Activated T-cell treated with anti-CD3 and anti-CD28 coated beads, Interleukin-2, amount 50 U/mL, for 4 hours (primary cell): Measurements from ENCODE around the gene MALL. TPM values are rescaled to one million over a fixed set of nuclear protein-coding genes. Genes with fewer than 3 reads are reported as not detected.
"Not testable (repeated sequence)": the region's sequence is repeated elsewhere in the genome, so short reads cannot be mapped to it uniquely, and the experiment has no call there.

Experiments used
- ATAC-seq, 2 donors: fragments of 200-7000 bp; cut with Tn5 transposase; one replicate each; pipeline ENCODE4 v1.10.0; 2021
- DNase-seq: peaks from one replicate; pipeline ENCODE4 v3.0.0-alpha.2; 2020
- H3K27me3 Mint-ChIP-seq: one replicate; pipeline ENCODE4 v1.8.0; 2021; ENCODE audit warnings: low read depth, mixed read lengths
- H3K36me3 Mint-ChIP-seq: one replicate; pipeline ENCODE4 v1.8.0; 2022; ENCODE audit warnings: mixed read lengths; ENCODE audit not compliant: insufficient read depth
- H3K4me1 Mint-ChIP-seq: one replicate; pipeline ENCODE4 v1.8.0; 2021; ENCODE audit warnings: low read depth, mixed read lengths
- H3K4me3 Mint-ChIP-seq: one replicate; pipeline ENCODE4 v1.8.0; 2021; ENCODE audit warnings: mild to moderate bottlenecking, moderate library complexity, mixed read lengths
- H3K9me3 Mint-ChIP-seq: one replicate; pipeline ENCODE4 v1.8.0; 2021; ENCODE audit warnings: mixed read lengths
- total RNA-seq, 3 donors: library from RNA; stranded (reverse); gene quantifications; one replicate each; pipeline ENCODE4 v1.2.1, GENCODE V29; 2021

Gene MALL
- total RNA-seq, 3 donors from 2014 or later = 0.34 to 0.78 (median 0.54) TPM

GRCh38 chr2:110126906-110127305, 11.3 kb upstream of the MALL start:
- Mint-ChIP-seq H3K4me3 (no peak overlapping the region), H3K9me3 (peaks cover under 1% of the 10 kb centered on the region), H3K36me3 (no peaks in the 10 kb centered on the region), H3K27me3 (no peaks in the 10 kb centered on the region), H3K4me1 (no peaks in the 10 kb centered on the region)
- no peak for DNase-seq
- ATAC-seq = no peak

DNA sequence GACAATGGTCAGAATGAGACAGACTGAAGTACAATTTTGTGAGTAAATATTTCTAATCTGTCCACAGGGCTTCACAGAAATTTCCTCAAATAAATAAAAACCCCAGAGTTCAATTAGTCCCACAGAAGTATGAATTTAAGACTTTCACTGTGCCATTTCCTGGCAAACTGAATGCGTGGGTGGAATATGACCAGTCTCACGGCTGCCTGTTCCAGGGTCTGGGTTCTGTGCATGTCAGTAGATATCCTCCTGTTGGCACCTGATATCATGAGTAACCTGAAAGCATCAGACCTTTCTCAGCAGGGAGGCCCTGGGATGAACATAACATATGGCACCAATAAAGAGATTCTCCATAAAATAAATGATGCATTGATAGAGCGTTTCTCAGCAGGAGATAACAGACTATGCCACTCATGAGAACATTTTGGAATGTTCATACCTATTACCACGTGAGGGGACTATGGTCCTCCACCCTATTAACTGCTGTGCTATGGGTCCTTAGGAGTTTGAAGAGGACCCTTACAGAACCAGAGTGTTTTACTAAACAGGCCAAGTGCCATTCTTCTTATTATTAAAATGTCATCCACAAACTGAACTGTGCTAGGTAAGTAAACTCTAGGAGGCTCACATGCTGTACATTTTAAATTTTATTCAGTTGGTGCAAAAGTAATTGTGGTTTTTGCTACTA, 10.6 kb upstream of the MALL start:
- H3K4me1 Mint-ChIP-seq = no peaks in the 10 kb centered on the region
- no peak for ATAC-seq
- DNase-seq = no peak
- H3K9me3 Mint-ChIP-seq = no peaks in the 10 kb centered on the region
- H3K4me3 Mint-ChIP-seq = no peak overlapping the region
- H3K36me3 Mint-ChIP-seq = no peaks in the 10 kb centered on the region
- no peaks in the 10 kb centered on the region for H3K27me3 Mint-ChIP-seq

DNA sequence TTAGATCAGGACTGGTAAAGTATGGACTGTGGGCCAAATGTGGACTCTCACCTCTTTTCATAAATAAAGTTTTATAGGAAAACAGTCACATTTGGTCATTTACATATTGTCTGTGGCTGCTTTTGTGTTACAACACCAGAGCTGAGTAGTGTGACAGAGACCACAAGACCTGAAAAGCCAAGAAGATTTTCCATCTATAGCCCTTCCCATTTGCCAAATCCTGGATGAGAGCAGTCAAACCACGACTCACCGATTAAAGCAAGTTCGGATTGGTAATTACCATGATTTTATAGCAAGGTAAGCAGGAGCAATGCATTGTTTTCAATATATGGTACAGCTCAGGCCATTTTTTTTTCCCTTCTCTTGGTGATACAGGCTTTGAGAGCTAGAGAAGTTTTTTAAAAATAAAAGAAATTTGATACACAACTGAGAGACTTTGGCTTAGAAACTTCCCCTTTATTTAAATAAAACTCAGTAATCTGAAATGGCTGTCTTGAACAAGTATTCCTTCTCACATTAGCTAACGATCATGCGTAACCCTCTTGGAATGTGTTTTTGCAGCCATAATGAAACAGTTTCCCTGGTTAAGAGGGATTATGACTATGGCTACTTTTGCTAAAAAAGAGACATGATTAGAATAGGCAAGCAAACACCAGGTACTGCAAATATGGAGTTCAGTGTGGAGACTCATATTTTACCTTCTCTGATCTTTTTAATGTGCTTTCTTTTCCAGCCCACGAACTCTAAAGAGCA, 9.5 kb upstream of the MALL start:
- no peaks in the 10 kb centered on the region for H3K36me3 Mint-ChIP-seq
- no peak overlapping the region for H3K4me3 Mint-ChIP-seq
- no peaks in the 10 kb centered on the region for H3K9me3 Mint-ChIP-seq
- ATAC-seq (no peak), DNase-seq (no peak)
- H3K27me3 Mint-ChIP-seq = peaks cover 2% of the 10 kb centered on the region
- H3K4me1 Mint-ChIP-seq = no peaks in the 10 kb centered on the region

DNA sequence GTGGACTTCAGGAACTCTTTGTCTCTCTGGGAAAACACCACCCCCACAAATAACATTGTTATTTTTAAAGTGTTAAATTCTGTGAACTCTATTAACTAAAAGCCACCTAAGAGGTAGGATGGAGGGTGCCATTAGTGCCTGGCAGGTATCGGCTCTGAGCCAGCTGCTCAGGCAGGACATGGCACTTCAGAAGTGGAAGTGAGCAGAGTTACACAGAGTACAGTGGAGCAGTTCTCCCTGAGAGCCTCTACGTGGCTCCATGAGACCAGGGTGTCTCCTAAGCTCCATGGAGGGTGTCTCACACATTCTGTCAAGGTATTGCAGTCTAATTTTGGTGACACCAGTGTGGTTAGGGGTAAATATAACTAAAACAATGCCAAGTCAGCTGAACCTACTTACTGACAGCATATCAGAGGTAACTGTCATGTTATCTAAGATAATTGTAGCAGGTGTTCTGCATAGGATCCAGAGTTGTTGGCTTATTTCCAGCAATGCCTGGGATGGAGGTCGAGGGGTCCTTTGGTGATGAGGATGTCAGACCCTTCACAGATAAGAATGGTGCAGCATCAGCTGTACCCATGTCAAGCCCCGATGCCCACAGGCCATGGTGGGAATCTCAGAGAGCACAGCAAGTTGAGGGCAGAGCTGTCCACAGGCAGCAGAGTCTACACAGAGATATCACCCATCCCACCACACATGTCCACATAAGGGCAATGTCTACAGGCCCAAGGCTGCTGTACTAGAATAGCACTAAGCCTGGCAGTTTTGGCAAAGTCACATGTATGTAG, 8.6 kb upstream of the MALL start:
- H3K4me3 Mint-ChIP-seq = no peak overlapping the region
- no peak for DNase-seq
- H3K27me3 Mint-ChIP-seq = peaks cover 2% of the 10 kb centered on the region
- no peaks in the 10 kb centered on the region for H3K9me3 Mint-ChIP-seq
- no peak for ATAC-seq
- H3K4me1 Mint-ChIP-seq = no peaks in the 10 kb centered on the region
- H3K36me3 Mint-ChIP-seq = no peaks in the 10 kb centered on the region

DNA sequence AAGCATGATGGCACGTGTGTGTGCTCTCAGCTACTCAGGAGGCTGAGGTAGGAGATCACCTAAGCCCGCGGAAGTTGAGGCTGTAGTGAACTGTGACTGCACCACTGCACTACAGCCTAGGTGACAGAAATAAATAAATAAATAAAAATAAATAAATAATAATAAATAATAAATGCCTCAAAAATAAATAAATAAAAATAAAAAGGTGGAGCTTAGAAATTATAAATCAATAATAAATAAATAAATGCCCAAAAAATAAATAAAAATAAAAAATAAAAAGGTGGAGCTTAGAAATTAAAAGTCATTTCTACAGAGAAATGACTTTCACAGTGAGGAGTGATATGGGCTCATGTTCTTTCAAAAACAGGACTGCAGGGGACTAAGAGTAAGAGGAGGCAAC, 6.0 kb upstream of the MALL start:
- no peak for ATAC-seq
- Mint-ChIP-seq H3K27me3 (peaks cover 17% of the 10 kb centered on the region), H3K36me3 (no peaks in the 10 kb centered on the region)

GRCh38 chr2:110121052-110121334, 5.4 kb upstream of the MALL start:
- DNase-seq (no peak), ATAC-seq (no peak)
- no peaks in the 10 kb centered on the region for H3K4me1 Mint-ChIP-seq
- H3K4me3 Mint-ChIP-seq = no peak overlapping the region
- H3K27me3 Mint-ChIP-seq = peaks cover 23% of the 10 kb centered on the region
- H3K9me3 Mint-ChIP-seq = no peaks in the 10 kb centered on the region
- H3K36me3 Mint-ChIP-seq = no peaks in the 10 kb centered on the region

More for the DNA sequence above, 6.0 kb upstream of the MALL start:
- Mint-ChIP-seq H3K4me1 (no peaks in the 10 kb centered on the region), H3K4me3 (no peak overlapping the region), H3K9me3 (no peaks in the 10 kb centered on the region)
- no peak for DNase-seq

DNA sequence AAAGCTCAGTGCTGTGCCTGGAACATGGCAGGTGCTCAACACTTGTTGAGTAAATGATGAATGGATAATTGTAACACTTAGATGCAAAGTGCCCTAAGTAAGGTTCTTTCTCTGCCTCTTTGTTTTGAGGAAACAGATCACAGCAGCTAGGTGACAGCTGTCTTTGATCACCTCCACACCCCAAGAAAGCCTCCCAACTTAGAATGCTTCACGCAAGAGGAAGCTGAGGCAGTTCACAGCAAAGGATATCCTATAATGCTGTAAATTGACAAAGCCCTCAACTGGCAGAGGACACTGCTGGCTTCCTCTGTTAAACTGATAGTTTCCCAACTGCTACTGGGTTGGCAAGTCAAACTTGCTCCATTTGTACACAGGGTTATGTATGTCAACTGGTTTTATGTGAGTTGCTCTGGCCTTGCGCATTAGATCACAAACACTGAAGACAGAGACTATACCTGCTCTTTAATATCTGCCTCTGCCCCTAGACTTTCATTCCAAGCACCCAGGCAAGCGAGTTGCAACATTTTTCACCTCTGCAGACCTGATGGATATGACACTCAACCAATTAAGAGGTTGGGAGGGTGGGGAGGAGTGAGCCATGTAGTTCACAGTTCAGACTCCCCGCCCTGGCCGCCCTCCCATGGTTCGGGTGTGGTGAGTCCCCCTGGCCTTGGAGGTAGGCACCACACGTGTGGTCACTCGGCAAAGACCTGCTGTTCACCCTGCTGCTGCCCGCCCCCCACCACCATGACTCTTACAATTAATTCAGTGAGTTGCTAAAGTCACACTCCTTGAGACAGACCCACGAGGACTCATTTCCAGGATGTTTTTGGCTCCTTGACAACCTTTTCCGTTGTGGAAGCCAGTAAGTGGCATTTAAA, 4.8 kb upstream of the MALL start:
- H3K4me1 Mint-ChIP-seq = no peaks in the 10 kb centered on the region

DNA sequence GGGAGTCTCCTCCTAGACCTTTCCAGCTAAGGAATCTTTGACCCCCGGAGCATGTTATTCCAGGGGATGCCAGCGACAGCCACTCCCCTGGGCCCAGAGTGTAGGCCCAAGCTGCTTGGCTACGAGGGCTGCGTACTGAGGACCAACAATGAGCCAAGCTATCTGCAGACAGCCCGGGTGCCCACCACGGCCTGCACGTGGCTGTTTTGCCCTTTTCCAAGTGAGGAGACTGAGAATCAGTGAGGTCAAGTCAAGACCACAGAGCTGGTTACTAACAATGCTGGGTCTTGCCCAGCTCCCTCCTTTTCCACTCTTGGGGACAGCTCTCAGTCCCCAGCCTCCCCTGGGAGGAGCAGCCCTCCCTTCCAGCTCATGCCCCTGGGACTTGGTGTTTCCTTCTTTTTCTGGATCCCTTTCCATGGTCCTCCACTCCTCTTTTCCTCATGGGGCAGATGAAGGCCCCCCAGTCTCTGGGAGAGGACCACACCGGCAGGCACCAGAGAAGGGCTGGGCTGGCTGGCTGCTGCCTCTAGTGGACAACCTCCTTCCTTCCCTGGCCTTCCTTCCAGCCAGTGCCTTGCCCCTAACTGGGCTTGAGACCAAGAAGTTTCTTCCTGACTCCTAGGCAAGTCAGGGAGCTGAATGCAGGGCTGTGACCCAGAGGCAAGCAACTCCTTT, 550 bp upstream of the MALL start:
- Mint-ChIP-seq H3K9me3 (no peaks in the 10 kb centered on the region), H3K4me1 (no peaks in the 10 kb centered on the region), H3K27me3 (peaks cover 45% of the 10 kb centered on the region), H3K4me3 (no peak overlapping the region), H3K36me3 (no peaks in the 10 kb centered on the region)
- no peak for DNase-seq
- ATAC-seq = peak; percentile 20 to 46

More for the DNA sequence above, 4.8 kb upstream of the MALL start:
- Mint-ChIP-seq H3K27me3 (peaks cover 26% of the 10 kb centered on the region), H3K4me3 (no peak overlapping the region), H3K36me3 (no peaks in the 10 kb centered on the region), H3K9me3 (no peaks in the 10 kb centered on the region)
- DNase-seq = no peak
- no peak for ATAC-seq

DNA sequence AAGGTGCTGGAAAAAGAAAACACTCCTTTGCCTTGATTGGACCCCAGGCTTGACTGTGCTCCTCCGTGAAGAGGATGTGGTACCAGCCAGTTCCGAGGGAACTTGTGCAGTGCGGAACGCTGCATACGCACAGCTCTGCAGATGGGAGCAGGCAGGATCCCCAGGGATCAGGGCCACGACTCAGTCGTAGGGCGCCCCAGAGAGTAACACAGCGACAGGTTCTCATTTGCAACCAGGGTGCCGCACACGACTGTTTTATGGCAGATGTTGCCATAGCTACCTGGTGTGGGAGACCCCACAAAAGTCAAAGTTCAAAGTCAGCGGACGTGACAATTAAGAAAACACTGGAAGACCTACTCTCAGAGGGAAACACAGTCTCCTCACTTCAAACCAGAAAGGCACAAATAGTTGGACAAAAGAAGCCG, 779 bp downstream of the MALL start:
- H3K9me3 Mint-ChIP-seq = no peaks in the 10 kb centered on the region
- no peak for DNase-seq
- ATAC-seq = no peak
- no peaks in the 10 kb centered on the region for H3K36me3 Mint-ChIP-seq
- peaks cover 47% of the 10 kb centered on the region for H3K27me3 Mint-ChIP-seq
- H3K4me3 Mint-ChIP-seq = no peak overlapping the region
- no peaks in the 10 kb centered on the region for H3K4me1 Mint-ChIP-seq

- Mint-ChIP-seq H3K27me3 (peaks cover 47% of the 10 kb centered on the region), H3K4me3 (no peak overlapping the region), H3K9me3 (no peaks in the 10 kb centered on the region), H3K4me1 (no peaks in the 10 kb centered on the region), H3K36me3 (no peaks in the 10 kb centered on the region)
- no peak for DNase-seq
- ATAC-seq = peak in 1 of 2 donors; percentile 34
Measured at GRCh38 chr2:110113961-110114591, 1.5 kb downstream of the MALL start.

DNA sequence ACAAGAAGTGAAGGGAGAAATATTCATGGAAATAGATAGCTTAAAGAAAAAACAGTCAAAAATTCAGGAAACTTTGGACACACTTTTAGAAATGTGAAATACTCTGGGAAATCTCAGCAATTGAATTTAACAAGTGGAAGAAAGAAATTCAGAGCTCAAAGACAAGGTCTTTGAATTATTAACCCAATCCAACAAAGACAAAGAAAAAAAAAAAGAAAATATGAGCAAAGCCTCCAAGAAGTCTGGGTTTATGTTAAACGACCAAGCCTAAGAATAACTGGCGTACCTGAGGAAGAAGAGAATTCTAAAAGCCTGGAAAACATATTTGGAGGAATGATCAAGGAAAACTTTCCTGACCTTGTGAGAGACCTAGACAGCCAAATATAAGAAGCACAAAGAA, 7.3 kb downstream of the MALL start:
- H3K4me3 Mint-ChIP-seq, H3K4me1 Mint-ChIP-seq, DNase-seq, H3K9me3 Mint-ChIP-seq, H3K36me3 Mint-ChIP-seq, ATAC-seq: not testable (repeated sequence)
- H3K27me3 Mint-ChIP-seq = peaks cover 44% of the 10 kb centered on the region

- no peak overlapping the region for H3K4me3 Mint-ChIP-seq
- DNase-seq (no peak), ATAC-seq (no peak)
- no peaks in the 10 kb centered on the region for H3K36me3 Mint-ChIP-seq
- H3K9me3 Mint-ChIP-seq = no peaks in the 10 kb centered on the region
- H3K27me3 Mint-ChIP-seq = peaks cover 47% of the 10 kb centered on the region
- no peaks in the 10 kb centered on the region for H3K4me1 Mint-ChIP-seq
Measured at GRCh38 chr2:110107092-110108079, 8.2 kb downstream of the MALL start.
